Embryonic facial prominence (tissue), 1 donor: ENCODE data around the gene RFXANK.
"Not testable (repeated sequence)": the region's sequence is repeated elsewhere in the genome, so short reads cannot be mapped to it uniquely, and the experiment has no call there.

Experiments used
- DNase-seq: peaks from one replicate; pipeline ENCODE4 v3.0.0-alpha.2; 2016; ENCODE audit errors: extremely low spot score

Gene RFXANK

DNA sequence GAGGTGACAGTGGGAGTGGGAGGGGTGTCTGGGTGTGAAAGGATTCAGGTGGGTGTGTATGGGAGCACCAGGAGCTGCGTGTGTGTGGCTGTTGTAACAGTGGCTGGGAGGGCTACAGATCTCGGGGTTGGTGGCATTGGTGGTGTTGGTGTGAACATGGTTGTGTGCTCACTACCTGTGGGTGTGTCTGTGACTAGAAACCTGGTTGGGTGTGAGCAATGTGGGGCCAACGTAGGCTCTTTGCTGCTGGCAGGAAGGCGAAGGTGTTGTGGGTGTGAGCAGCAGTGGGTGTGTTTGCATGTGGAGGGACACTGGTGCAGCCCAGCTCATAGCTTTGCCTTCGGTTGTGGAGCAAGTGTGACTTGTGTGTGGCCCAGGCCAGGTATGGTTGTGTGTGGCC, 14.9 kb downstream of the RFXANK start:
- no peak for DNase-seq

DNA sequence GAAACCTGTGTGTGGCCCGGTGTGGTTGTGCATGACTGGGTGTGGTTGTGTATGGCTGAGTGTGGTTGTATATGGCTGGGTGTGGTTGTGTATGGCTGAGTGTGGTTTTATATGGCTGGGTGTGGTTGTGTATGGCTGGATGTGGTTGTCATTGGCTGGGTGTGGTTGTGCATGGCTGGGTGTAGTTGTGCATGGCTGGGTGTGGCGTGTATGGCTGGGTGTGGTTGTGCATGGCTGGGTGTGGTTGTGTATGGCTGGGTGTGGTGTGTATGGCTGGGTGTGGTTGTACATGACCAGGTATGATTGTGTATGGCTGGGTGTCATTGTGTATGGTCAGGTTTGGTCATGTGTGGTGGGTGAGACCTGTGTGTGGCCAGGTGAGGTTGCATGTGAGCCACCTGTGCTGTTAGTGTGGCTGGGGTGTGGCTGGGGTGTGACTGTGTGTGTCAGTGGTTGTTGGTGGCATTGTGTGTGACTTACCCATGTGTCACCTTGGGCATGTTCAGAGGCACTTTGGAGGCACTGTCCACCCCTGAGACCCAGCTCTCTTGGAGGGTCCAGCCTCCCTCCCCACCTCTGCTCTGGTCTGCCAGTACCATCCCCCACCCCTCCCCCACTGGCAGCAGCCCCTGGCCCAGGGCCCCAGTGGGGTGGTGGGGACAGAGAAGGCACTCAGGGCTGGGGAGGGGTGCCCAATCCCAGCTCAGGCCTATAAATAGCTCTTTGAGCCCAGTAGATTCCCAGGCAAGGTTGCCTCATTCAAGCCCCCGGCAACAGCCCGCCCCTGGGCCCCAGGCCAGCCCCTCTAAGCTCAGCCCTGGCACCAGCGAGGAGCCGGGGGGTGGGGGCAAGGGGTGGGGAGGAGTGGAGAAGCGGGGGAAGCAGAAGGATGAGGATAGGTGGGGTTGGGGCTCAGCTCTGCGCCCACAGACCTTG, 15.8 kb downstream of the RFXANK start:
- DNase-seq = no peak

- no peak for DNase-seq
Observed at GRCh38 chr19:19209372-19209771, 17.3 kb downstream of the RFXANK start.

- no peak for DNase-seq
Observed at GRCh38 chr19:19211499-19212420, 19.7 kb downstream of the RFXANK start, which contains the start of gene NCAN. Gene NCAN (plus strand): TSS chr19:19211958. CDS start chr19:19216954, 4,996 bp downstream.

- DNase-seq = no peak
Observed at GRCh38 chr19:19212916-19213315, 20.9 kb downstream of the RFXANK start.

- DNase-seq = no peak
Observed at GRCh38 chr19:19213426-19214158, 21.5 kb downstream of the RFXANK start.

GRCh38 chr19:19214159-19214490, 22.1 kb downstream of the RFXANK start:
- no peak for DNase-seq

- no peak for DNase-seq
Observed at GRCh38 chr19:19214892-19215291, 22.8 kb downstream of the RFXANK start.

GRCh38 chr19:19215792-19216191, 23.7 kb downstream of the RFXANK start:
- no peak for DNase-seq

GRCh38 chr19:19217099-19217498, 25.0 kb downstream of the RFXANK start:
- no peak for DNase-seq

GRCh38 chr19:19218911-19219310, 26.9 kb downstream of the RFXANK start:
- DNase-seq = no peak

DNA sequence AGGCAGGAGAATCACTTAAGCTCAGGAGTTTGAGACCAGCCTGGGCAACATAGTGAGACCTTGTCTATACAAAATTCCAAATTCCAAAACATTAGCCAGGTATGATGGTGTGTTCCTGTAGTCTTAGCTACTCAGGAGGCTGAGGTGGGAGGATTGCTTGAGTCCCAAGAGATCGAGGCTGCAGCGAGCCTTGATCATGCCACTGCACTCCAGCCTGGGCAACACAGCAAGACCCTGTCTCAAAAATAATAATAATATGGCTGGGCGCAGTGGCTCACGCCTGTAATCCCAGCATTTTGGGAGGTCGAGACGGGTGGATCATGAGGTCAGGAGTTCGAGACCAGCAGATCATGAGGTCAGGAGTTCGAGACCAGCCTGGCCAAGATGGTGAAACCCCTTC, 28.9 kb downstream of the RFXANK start:
- not testable (repeated sequence) for DNase-seq

DNA sequence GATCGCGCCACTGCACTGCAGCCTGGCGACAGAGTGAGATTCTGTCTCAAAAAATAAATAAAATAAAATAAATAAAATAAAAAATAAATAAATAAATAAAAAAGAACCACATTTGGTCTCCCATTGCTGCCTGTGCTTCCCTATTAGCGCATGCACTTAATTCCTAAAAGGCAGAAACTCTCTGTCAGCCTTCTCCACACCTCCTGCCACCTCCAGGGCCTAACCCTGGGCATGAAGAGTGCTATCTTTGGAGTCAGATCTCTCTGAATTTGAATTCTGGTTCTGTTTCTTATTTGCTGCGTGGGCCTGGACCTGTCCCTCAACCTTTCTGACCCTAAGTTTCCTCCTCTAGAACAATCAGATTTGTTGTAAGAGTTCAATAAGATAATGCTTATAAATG, 31.0 kb downstream of the RFXANK start:
- no peak for DNase-seq

DNA sequence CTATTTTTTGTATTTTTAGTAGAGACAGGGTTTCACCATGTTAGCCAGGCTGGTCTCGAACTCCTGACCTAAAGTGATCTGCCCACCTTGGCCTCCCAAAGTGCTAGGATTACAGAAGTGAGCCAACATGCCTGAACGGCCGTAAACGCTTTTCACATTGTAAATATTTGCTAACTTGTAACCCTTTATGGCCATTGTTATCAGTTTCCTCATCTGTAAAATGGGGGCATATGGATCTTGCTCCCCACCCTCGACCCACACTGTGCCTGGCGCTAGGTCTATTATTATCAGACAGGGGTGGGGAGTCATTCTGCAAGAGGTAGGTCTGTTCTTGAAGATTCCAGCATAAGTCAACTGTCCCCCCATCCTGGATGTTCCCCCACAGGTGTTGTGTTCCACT, 31.6 kb downstream of the RFXANK start:
- DNase-seq = no peak

DNA sequence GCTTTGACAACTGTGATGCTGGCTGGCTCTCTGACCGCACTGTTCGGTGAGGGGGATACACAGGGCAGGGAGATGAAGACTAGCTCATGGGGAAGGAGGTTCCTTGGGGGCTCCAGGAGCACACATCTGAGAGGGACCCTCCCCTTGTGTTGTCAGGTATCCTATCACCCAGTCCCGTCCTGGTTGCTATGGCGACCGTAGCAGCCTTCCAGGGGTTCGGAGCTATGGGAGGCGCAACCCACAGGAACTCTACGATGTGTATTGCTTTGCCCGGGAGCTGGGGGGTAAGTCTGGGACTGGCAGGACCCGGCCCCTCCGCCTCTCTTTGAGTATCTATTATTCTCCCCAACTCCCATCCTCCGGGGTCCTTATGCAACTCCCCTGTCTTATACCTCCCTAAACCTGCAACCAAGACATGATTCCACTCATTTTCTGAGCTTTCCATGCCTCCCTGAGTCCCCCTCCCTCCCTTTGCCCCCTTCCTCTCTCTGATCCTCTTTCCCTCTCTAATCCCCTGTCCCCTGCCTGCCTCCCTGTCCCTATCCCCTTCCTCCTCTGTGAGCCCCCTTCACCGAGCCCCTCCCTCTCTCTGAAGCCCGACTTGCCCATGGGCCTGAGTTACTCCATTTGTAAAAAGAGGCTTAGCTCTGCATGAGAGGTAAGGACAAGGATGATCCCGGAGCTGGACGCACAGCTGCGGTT, 32.2 kb downstream of the RFXANK start:
- no peak for DNase-seq

- no peak for DNase-seq
Observed at GRCh38 chr19:19224852-19225494, 32.9 kb downstream of the RFXANK start.

GRCh38 chr19:19226204-19226603, 34.1 kb downstream of the RFXANK start:
- DNase-seq = no peak

DNA sequence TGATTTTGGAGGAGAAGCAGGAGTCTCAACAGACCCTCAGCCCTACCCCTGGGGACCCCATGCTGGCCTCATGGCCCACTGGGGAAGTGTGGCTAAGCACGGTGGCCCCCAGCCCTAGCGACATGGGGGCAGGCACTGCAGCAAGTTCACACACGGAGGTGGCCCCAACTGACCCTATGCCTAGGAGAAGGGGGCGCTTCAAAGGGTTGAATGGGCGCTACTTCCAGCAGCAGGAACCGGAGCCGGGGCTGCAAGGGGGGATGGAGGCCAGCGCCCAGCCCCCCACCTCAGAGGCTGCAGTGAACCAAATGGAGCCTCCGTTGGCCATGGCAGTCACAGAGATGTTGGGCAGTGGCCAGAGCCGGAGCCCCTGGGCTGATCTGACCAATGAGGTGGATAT, 34.6 kb downstream of the RFXANK start:
- DNase-seq = no peak

- DNase-seq = no peak
Observed at GRCh38 chr19:19227217-19227616, 35.2 kb downstream of the RFXANK start.

- DNase-seq = no peak
Observed at GRCh38 chr19:19229701-19230100, 37.6 kb downstream of the RFXANK start.

GRCh38 chr19:19230999-19231398, 38.9 kb downstream of the RFXANK start:
- DNase-seq = no peak
